GM12892 (cell line): Measurements from ENCODE around the gene ITGB8.
"Not testable (repeated sequence)": the region's sequence is repeated elsewhere in the genome, so short reads cannot be mapped to it uniquely, and the experiment has no call there.

Experiments
- POLR2A ChIP-seq: IDR thresholded peaks from 2 replicates; pipeline ENCODE4 v1.6.1; 2011; ENCODE audit warnings: low read depth, low read length, control low read depth
- POLR2AphosphoS5 ChIP-seq: IDR thresholded peaks from 2 replicates; pipeline ENCODE4 v1.6.1; 2011; ENCODE audit warnings: low read depth, low read length, control low read depth
- TAF1 ChIP-seq: IDR thresholded peaks from 2 replicates; pipeline ENCODE4 v1.6.1; 2011; ENCODE audit warnings: low read depth, mild to moderate bottlenecking, control low read depth, low read length, borderline replicate concordance

DNA sequence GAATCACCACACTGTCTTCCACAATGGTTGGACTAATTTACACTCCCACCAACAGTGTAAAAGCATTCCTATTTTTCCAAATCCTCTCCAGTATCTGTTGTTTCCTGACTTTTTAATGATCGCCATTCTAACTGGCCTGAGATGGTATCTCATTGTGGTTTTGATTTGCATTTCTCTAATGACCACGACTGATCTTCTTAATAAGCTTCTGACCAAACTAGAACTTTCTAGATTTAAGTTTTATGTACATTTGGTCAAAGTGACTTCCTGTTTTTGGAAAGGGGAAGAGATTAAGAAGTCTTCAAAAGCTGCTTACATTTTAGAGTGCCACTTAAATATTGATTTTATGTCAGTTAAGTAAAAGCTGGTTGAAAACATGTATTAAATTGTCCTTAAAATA, 58.5 kb downstream of the ITGB8 start:
- not testable (repeated sequence) for TF ChIP-seq TAF1, POLR2AphosphoS5, POLR2A
